Lower lobe of right lung (tissue), 2 donors: ENCODE results near the gene RARA. TPM values are rescaled to one million over a fixed set of nuclear protein-coding genes. Genes with fewer than 3 reads are reported as not detected.
A peak's percentile ranks its signal among the peaks of the same experiment; 100 is the strongest.

Experiments used
- ATAC-seq, 2 donors: fragments of 200-7000 bp; cut with Tn5 transposase; one replicate each; pipeline ENCODE4 v1.9.1; 2020 to 2022; ENCODE audit warnings: mild to moderate bottlenecking in 2 of 2, moderate library complexity in 2 of 2
- DNase-seq: peaks from one replicate; pipeline ENCODE4 v3.0.0-alpha.2; 2020
- H3K27ac ChIP-seq: fragments of 200-600 bp; one replicate; pipeline ENCODE4 v1.8.0; 2022
- H3K27me3 ChIP-seq: fragments of 200-600 bp; one replicate; pipeline ENCODE4 v1.8.0; 2022; ENCODE audit warnings: low read depth
- H3K36me3 ChIP-seq: fragments of 200-600 bp; one replicate; pipeline ENCODE4 v1.8.0; 2022; ENCODE audit warnings: mild to moderate bottlenecking
- H3K4me1 ChIP-seq: fragments of 200-600 bp; one replicate; pipeline ENCODE4 v1.8.0; 2022
- H3K4me3 ChIP-seq: fragments of 200-600 bp; one replicate; pipeline ENCODE4 v1.8.0; 2022; ENCODE audit warnings: mild to moderate bottlenecking
- H3K9me3 ChIP-seq: fragments of 200-600 bp; one replicate; pipeline ENCODE4 v1.8.0; 2022
- CTCF ChIP-seq: fragments of 200-600 bp; IDR thresholded peaks from one replicate; pipeline ENCODE4 v1.8.0; 2022; ENCODE audit warnings: antibody characterized with exemption, mild to moderate bottlenecking
- intact Hi-C: fragments of 100-400 bp; cut with DNase I; formaldehyde crosslinking; loops from one replicate; pipeline ENCODE4 v1.11.0; 2022
- total RNA-seq: library from RNA; stranded (reverse); fragmentation: NEBNext Ultra II Directional; extraction: Animal tissue kit (Norgen Biotek cat#: 25700); gene quantifications from one replicate; pipeline ENCODE4 v1.2.1, GENCODE V29; 2021
- donor health status: DM: no; HTN: yes; CAD: no; lungs with severe emphysema.

Gene RARA
- total RNA-seq, 1 donor from 2014 or later, result 82.6 TPM

GRCh38 chr17:40290629-40291280 lies 18.2 kb upstream of the RARA start:
- intact Hi-C loops, result loop anchor here (10.0 kb wide), 1 partner anchor 96 kb away; no protein-coding TSS in a partner anchor
- no peak for DNase-seq
- H3K27me3 ChIP-seq, result no peaks in the 10 kb centered on the region
- no peak overlapping the region for H3K27ac ChIP-seq
- H3K36me3 ChIP-seq, result no peaks in the 10 kb centered on the region
- H3K9me3 ChIP-seq, result no peaks in the 10 kb centered on the region
- no peak overlapping the region for H3K4me3 ChIP-seq
- peaks cover 14% of the 10 kb centered on the region for H3K4me1 ChIP-seq
- TF ChIP-seq CTCF, result peak; percentile 64
- ATAC-seq, result no peak

- H3K27me3 ChIP-seq, result no peaks in the 10 kb centered on the region
- DNase-seq (no peak), ATAC-seq (no peak)
- intact Hi-C loops, result loop anchor here (10.0 kb wide), 1 partner anchor 96 kb away; no protein-coding TSS in a partner anchor
- H3K36me3 ChIP-seq, result no peaks in the 10 kb centered on the region
- no peak overlapping the region for H3K27ac ChIP-seq
- H3K4me1 ChIP-seq, result peaks cover 14% of the 10 kb centered on the region
- no peak overlapping the region for H3K4me3 ChIP-seq
- TF ChIP-seq CTCF, result no peak
- H3K9me3 ChIP-seq, result no peaks in the 10 kb centered on the region
Measured at GRCh38 chr17:40291281-40291664, 17.7 kb upstream of the RARA start.

- Histone ChIP-seq H3K4me3 (no peak overlapping the region), H3K27ac (peak overlapping the region; percentile 14), H3K4me1 (peaks cover 8% of the 10 kb centered on the region), H3K9me3 (no peaks in the 10 kb centered on the region), H3K27me3 (no peaks in the 10 kb centered on the region), H3K36me3 (no peaks in the 10 kb centered on the region)
- intact Hi-C loops, result loop anchor here (10.0 kb wide), 1 partner anchor 99 kb away; no protein-coding TSS in a partner anchor
- ATAC-seq (no peak), DNase-seq (no peak)
- no peak for TF ChIP-seq CTCF
Measured at GRCh38 chr17:40293363-40293762, 15.6 kb upstream of the RARA start.

- DNase-seq (no peak), ATAC-seq (no peak)
- H3K27ac ChIP-seq, result no peak overlapping the region
- intact Hi-C loops, result loop anchor here (10.0 kb wide), 1 partner anchor 101 kb away; no protein-coding TSS in a partner anchor
- no peak overlapping the region for H3K4me3 ChIP-seq
- H3K36me3 ChIP-seq, result no peaks in the 10 kb centered on the region
- peaks cover 10% of the 10 kb centered on the region for H3K4me1 ChIP-seq
- no peak for TF ChIP-seq CTCF
- H3K27me3 ChIP-seq, result no peaks in the 10 kb centered on the region
- no peaks in the 10 kb centered on the region for H3K9me3 ChIP-seq
Measured at GRCh38 chr17:40295488-40296436, 13.2 kb upstream of the RARA start.

- Histone ChIP-seq H3K27ac (no peak overlapping the region), H3K4me3 (no peak overlapping the region), H3K27me3 (no peaks in the 10 kb centered on the region), H3K36me3 (no peaks in the 10 kb centered on the region), H3K9me3 (no peaks in the 10 kb centered on the region), H3K4me1 (peaks cover 10% of the 10 kb centered on the region)
- no peak for ATAC-seq
- no peak for DNase-seq
- intact Hi-C loops, result loop anchor here (10.0 kb wide), 1 partner anchor 103 kb away; no protein-coding TSS in a partner anchor
- TF ChIP-seq CTCF, result no peak
Measured at GRCh38 chr17:40297511-40297910, 11.5 kb upstream of the RARA start.
